Islet precursor cell (in vitro differentiated cells): ENCODE measurements around the gene JUP.

ENCODE experiments used
- DNase-seq: peaks from one replicate; pipeline ENCODE4 v3.0.0-alpha.2; 2018

The JUP gene

GRCh38 chr17:41806685-41807445 lies 20.4 kb upstream of the JUP start:
- DNase-seq: no peak

- DNase-seq: peak; percentile 64
Observed at GRCh38 chr17:41803049-41804020, 16.8 kb upstream of the JUP start.

- peak; percentile 94 for DNase-seq
Observed at GRCh38 chr17:41801374-41802271, 15.1 kb upstream of the JUP start.

- DNase-seq: peak; percentile 100
Observed at GRCh38 chr17:41800601-41801373, 14.3 kb upstream of the JUP start.

- DNase-seq: peak; percentile 82
Observed at GRCh38 chr17:41799366-41799765, 12.9 kb upstream of the JUP start.

GRCh38 chr17:41797377-41797776 lies 10.9 kb upstream of the JUP start:
- no peak for DNase-seq

- peak; percentile 93 for DNase-seq
Observed at GRCh38 chr17:41796121-41796895, 9.8 kb upstream of the JUP start.

- no peak for DNase-seq
Observed at GRCh38 chr17:41794540-41794975, 8.0 kb upstream of the JUP start.

- DNase-seq: peak; percentile 96
Observed at GRCh38 chr17:41793784-41794539, 7.5 kb upstream of the JUP start.

- DNase-seq: peak; percentile 99
Observed at GRCh38 chr17:41792845-41793783, 6.6 kb upstream of the JUP start.

GRCh38 chr17:41787021-41787418 lies 509 bp upstream of the JUP start:
- no peak for DNase-seq

GRCh38 chr17:41785859-41786226 lies 668 bp downstream of the JUP start:
- DNase-seq: peak; percentile 83

GRCh38 chr17:41785091-41785858 lies 1.2 kb downstream of the JUP start:
- DNase-seq: peak; percentile 97

GRCh38 chr17:41784207-41784744 lies 2.2 kb downstream of the JUP start:
- DNase-seq: peak; percentile 92

- DNase-seq: no peak
Observed at GRCh38 chr17:41782142-41782541, 4.4 kb downstream of the JUP start.

- DNase-seq: no peak
Observed at GRCh38 chr17:41781404-41782110, 5.0 kb downstream of the JUP start.

GRCh38 chr17:41779954-41780353 lies 6.6 kb downstream of the JUP start:
- no peak for DNase-seq
